HCT116 (cell line): ENCODE measurements around the gene ZCCHC3. TPM values are rescaled to one million over a fixed set of nuclear protein-coding genes. Genes with fewer than 3 reads are reported as not detected.

Source experiments
- ATAC-seq: fragments of 200-7000 bp; cut with Tn5 transposase; 2 replicates; pipeline ENCODE4 v1.9.1; 2020; ENCODE audit warnings: mild to moderate bottlenecking, moderate library complexity
- BruUV-seq: library from RNA; stranded (reverse); fragments of 400-500 nt; replicated peaks from 2 replicates; lab custom pipeline; 2021; lab: Mats Ljungman, UMichigan
- CTCF ChIA-PET: fragments of 300-600 bp; sonication (Branson Sonifier 250); formaldehyde crosslinking; loops from one replicate; lab custom pipeline; 2021; ENCODE audit warnings: antibody characterized with exemption; lab: Charles Lee
- POLR2A ChIA-PET: fragments of 300-600, 350-600 bp; sonication (Branson Sonifier 250); formaldehyde crosslinking; loops from one replicate; lab custom pipeline; 2021; ENCODE audit warnings: antibody characterized with exemption; lab: Charles Lee
- RAD21 ChIA-PET, 2 experiments: fragments of 300-600 bp; sonication (Branson Sonifier 250); formaldehyde crosslinking; loops; one replicate each; lab custom pipeline; 2023; ENCODE audit warnings: low total read pairs in 2 of 2; ENCODE audit not compliant: uncharacterized antibody in 2 of 2, unreplicated experiment in 2 of 2, low non-redundant PET in 1 of 2; lab: Charles Lee
- DNase-seq: peaks from one replicate; pipeline ENCODE4 v3.0.0-alpha.2; 2010; ENCODE audit warnings: low read depth, low spot score
- H2AFZ ChIP-seq: fragments of 200-600 bp; shearing (Covaris generic), sonication (generic); 2 replicates; pipeline ENCODE4 v1.6.1; 2017; ENCODE audit warnings: low read depth, mixed run types, mixed read lengths, antibody characterized with exemption, low read length; ENCODE audit not compliant: poor library complexity, severe bottlenecking
- H3K27ac ChIP-seq: 2 replicates; pipeline ENCODE4 v1.5.1; 2012; ENCODE audit warnings: low read depth, low read length
- H3K27me3 ChIP-seq: fragments of 200-600 bp; sonication (generic); 2 replicates; pipeline ENCODE4 v1.6.1; 2016; ENCODE audit warnings: mixed run types, low read length, mixed read lengths; ENCODE audit not compliant: insufficient read depth
- H3K36me3 ChIP-seq, 2 experiments: fragments of 200-500 bp in 1 of 2; fragments of 200-600 bp in 1 of 2; sonication (Bioruptor generic) in 1 of 2; sonication (generic) in 1 of 2; 2 replicates each; pipeline versions ENCODE4 v1.5.1 to v1.6.1; 2014 to 2016; ENCODE audit warnings: low read length in 2 of 2, inconsistent platforms in 1 of 2, mixed read lengths in 1 of 2, mixed run types in 1 of 2; ENCODE audit not compliant: insufficient read depth in 2 of 2, control insufficient read depth in 1 of 2
- H3K4me1 ChIP-seq, 2 experiments: fragments of 200-600 bp in 1 of 2; sonication (generic) in 1 of 2; 2 replicates each; pipeline versions ENCODE4 v1.5.1 to v1.6.1; 2012 to 2017; ENCODE audit warnings: low read length in 2 of 2, inconsistent platforms in 1 of 2, mild to moderate bottlenecking in 1 of 2, mixed read lengths in 1 of 2, mixed run types in 1 of 2, moderate library complexity in 1 of 2; ENCODE audit not compliant: insufficient read depth in 2 of 2, control insufficient read depth in 1 of 2
- H3K4me2 ChIP-seq: fragments of 200-600 bp; sonication (generic); 2 replicates; pipeline ENCODE4 v1.6.1; 2017; ENCODE audit warnings: mixed run types, low read length, mixed read lengths
- H3K4me3 ChIP-seq, 2 experiments: fragments of 200-600 bp in 1 of 2; sonication (generic) in 1 of 2; replicated peaks in 1 of 2; 2 replicates each; pipeline ENCODE4 v1.5.1; 2011 to 2016; ENCODE audit warnings: low read length in 2 of 2, control low read depth in 1 of 2, low read depth in 1 of 2, mild to moderate bottlenecking in 1 of 2, mixed read lengths in 1 of 2, mixed run types in 1 of 2
- H3K79me2 ChIP-seq: fragments of 200-600 bp; sonication (generic); 2 replicates; pipeline ENCODE4 v1.6.1; 2017; ENCODE audit warnings: mild to moderate bottlenecking, mixed run types, low read length, moderate library complexity, mixed read lengths; ENCODE audit not compliant: insufficient read depth
- H3K9ac ChIP-seq: fragments of 200-600 bp; sonication (generic); 2 replicates; pipeline ENCODE4 v1.6.1; 2016; ENCODE audit warnings: low read length, mixed read lengths
- H3K9me2 ChIP-seq: fragments of 200-600 bp; sonication (generic), shearing (Covaris generic); 2 replicates; pipeline ENCODE4 v1.6.1; 2017; ENCODE audit warnings: mixed run types, mild to moderate bottlenecking, moderate library complexity; ENCODE audit not compliant: insufficient read depth
- H3K9me3 ChIP-seq, 2 experiments: fragments of 200-500 bp in 1 of 2; fragments of 200-600 bp in 1 of 2; sonication (Bioruptor generic) in 1 of 2; sonication (generic) in 1 of 2; 2 replicates each; pipeline ENCODE4 v1.6.1; 2014 to 2017; ENCODE audit warnings: low read length in 2 of 2, mixed read lengths in 2 of 2, inconsistent platforms in 1 of 2, low read depth in 1 of 2, mild to moderate bottlenecking in 1 of 2, mixed run types in 1 of 2, moderate library complexity in 1 of 2; ENCODE audit not compliant: control insufficient read depth in 1 of 2, insufficient read depth in 1 of 2
- H4K20me1 ChIP-seq: fragments of 200-600 bp; sonication (generic), shearing (Covaris generic); 2 replicates; pipeline ENCODE4 v1.6.1; 2017; ENCODE audit warnings: mixed run types, mild to moderate bottlenecking, moderate library complexity; ENCODE audit not compliant: insufficient read depth
- CEBPB ChIP-seq: IDR thresholded peaks from 2 replicates; pipeline ENCODE4 v1.6.1; 2012; ENCODE audit warnings: low read depth
- EZH2phosphoT487 ChIP-seq: fragments of 200-600 bp; IDR thresholded peaks from 2 replicates; pipeline ENCODE4 v1.6.1; 2018; ENCODE audit warnings: antibody characterized with exemption, borderline replicate concordance
- FOSL1 ChIP-seq: IDR thresholded peaks from 2 replicates; pipeline ENCODE4 v1.6.1; 2012; ENCODE audit warnings: low read depth
- JUND ChIP-seq: IDR thresholded peaks from 2 replicates; pipeline ENCODE4 v1.6.1; 2012
- SIN3A ChIP-seq: IDR thresholded peaks from 2 replicates; pipeline ENCODE4 v1.6.1; 2012; ENCODE audit warnings: low read depth
- YY1 ChIP-seq: IDR thresholded peaks from 2 replicates; pipeline ENCODE4 v1.6.1; 2011; ENCODE audit warnings: low read length, low read depth, moderate library complexity, mild to moderate bottlenecking; ENCODE audit not compliant: insufficient replicate concordance; ENCODE audit errors: extremely low read depth
- intact Hi-C: fragments of 100-400 bp; cut with micrococcal nuclease; formaldehyde crosslinking; loops from 2 replicates; pipeline ENCODE4 v1.10.0; 2022
- total RNA-seq: library from RNA; stranded (reverse); gene quantifications from one replicate; pipeline ENCODE4 v1.2.1, GENCODE V29; 2021; ENCODE audit not compliant: unreplicated experiment
- TF ChIP-seq, protein P1 (sequence below), 3 experiments: fragments of 200-600 bp in 1 of 3; sonication (generic) in 1 of 3; IDR thresholded peaks in 2 of 3; conservative IDR thresholded peaks in 1 of 3; 2 replicates each; pipeline ENCODE4 v1.5.1; 2012 to 2017; ENCODE audit warnings: low read depth in 2 of 3, low read length in 2 of 3, antibody characterized with exemption in 1 of 3, borderline replicate concordance in 1 of 3, control low read depth in 1 of 3, mild to moderate bottlenecking in 1 of 3, mixed read lengths in 1 of 3, mixed run types in 1 of 3, moderate library complexity in 1 of 3; ENCODE audit not compliant: insufficient read depth in 1 of 3
- TF ChIP-seq, protein P2 (sequence below): IDR thresholded peaks from 2 replicates; pipeline ENCODE4 v1.6.1; 2012; ENCODE audit warnings: low read depth

ZCCHC3 gene
- total RNA-seq, 1 experiment from 2014 or later, result 19.3 TPM

DNA sequence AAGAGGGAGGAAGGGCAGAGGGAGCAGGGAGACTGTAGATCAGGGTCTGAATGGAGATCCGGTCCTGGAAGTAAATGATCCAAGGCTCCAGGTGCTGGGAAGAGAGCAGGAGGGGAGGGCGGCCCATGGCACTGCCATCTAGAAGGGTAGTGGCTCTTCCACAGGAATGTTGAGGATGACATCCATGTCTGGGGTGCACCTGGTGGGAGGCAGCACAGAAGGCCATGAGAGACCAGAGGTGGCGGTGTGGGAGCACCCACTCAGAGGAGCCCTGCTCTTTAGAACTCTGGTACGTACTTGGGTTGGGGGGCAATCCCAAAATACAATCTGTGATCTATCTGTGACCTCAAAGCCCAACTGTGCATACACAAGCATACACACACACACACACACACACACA, 26.3 kb upstream of the ZCCHC3 start:
- H3K9ac ChIP-seq, result no peak overlapping the region
- intact Hi-C loops, result no loop called here
- H3K4me1 ChIP-seq, result peaks cover 6 to 9% of the 10 kb centered on the region in 2 experiments
- TF ChIP-seq SIN3A (no peak), CEBPB (no peak), EZH2phosphoT487 (no peak), JUND (no peak), FOSL1 (no peak), YY1 (no peak)
- TF ChIP-seq, protein P1, sequence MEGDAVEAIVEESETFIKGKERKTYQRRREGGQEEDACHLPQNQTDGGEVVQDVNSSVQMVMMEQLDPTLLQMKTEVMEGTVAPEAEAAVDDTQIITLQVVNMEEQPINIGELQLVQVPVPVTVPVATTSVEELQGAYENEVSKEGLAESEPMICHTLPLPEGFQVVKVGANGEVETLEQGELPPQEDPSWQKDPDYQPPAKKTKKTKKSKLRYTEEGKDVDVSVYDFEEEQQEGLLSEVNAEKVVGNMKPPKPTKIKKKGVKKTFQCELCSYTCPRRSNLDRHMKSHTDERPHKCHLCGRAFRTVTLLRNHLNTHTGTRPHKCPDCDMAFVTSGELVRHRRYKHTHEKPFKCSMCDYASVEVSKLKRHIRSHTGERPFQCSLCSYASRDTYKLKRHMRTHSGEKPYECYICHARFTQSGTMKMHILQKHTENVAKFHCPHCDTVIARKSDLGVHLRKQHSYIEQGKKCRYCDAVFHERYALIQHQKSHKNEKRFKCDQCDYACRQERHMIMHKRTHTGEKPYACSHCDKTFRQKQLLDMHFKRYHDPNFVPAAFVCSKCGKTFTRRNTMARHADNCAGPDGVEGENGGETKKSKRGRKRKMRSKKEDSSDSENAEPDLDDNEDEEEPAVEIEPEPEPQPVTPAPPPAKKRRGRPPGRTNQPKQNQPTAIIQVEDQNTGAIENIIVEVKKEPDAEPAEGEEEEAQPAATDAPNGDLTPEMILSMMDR (IDR thresholded peaks at IDR 0.05 in 2 of 3, conservative IDR thresholded peaks at IDR 0.05 in 1 of 3; ENCODE audit: borderline replicate concordance in 1 of 3, insufficient read depth in 1 of 3, low read depth in 2 of 3, low read length in 2 of 3), result no peak
- TF ChIP-seq, protein P2, sequence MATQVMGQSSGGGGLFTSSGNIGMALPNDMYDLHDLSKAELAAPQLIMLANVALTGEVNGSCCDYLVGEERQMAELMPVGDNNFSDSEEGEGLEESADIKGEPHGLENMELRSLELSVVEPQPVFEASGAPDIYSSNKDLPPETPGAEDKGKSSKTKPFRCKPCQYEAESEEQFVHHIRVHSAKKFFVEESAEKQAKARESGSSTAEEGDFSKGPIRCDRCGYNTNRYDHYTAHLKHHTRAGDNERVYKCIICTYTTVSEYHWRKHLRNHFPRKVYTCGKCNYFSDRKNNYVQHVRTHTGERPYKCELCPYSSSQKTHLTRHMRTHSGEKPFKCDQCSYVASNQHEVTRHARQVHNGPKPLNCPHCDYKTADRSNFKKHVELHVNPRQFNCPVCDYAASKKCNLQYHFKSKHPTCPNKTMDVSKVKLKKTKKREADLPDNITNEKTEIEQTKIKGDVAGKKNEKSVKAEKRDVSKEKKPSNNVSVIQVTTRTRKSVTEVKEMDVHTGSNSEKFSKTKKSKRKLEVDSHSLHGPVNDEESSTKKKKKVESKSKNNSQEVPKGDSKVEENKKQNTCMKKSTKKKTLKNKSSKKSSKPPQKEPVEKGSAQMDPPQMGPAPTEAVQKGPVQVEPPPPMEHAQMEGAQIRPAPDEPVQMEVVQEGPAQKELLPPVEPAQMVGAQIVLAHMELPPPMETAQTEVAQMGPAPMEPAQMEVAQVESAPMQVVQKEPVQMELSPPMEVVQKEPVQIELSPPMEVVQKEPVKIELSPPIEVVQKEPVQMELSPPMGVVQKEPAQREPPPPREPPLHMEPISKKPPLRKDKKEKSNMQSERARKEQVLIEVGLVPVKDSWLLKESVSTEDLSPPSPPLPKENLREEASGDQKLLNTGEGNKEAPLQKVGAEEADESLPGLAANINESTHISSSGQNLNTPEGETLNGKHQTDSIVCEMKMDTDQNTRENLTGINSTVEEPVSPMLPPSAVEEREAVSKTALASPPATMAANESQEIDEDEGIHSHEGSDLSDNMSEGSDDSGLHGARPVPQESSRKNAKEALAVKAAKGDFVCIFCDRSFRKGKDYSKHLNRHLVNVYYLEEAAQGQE, result no peak
- DNase-seq (no peak), ATAC-seq (no peak)
- no peak overlapping the region for H3K4me3 ChIP-seq
- ChIA-PET RAD21 (no interaction called here), POLR2A (no interaction called here), CTCF (no interaction called here)
- peaks cover 0 to 6% of the 10 kb centered on the region in 2 experiments; a peak in 2 of 4 replicates for H3K36me3 ChIP-seq
- H3K27ac ChIP-seq, result no peak overlapping the region
- BruUV-seq, result no TSS peak
- no peak overlapping the region for H2AFZ ChIP-seq
- H3K9me3 ChIP-seq, result no peaks in the 10 kb centered on the region
- no peaks in the 10 kb centered on the region for H3K27me3 ChIP-seq
- no peak overlapping the region for H3K4me2 ChIP-seq
- no peaks in the 10 kb centered on the region for H3K9me2 ChIP-seq
- no peaks in the 10 kb centered on the region for H3K79me2 ChIP-seq
- no peaks in the 10 kb centered on the region for H4K20me1 ChIP-seq
